NT2/D1 (cell line): Measurements from ENCODE around the gene CUZD1.
"Not testable (repeated sequence)": the region's sequence is repeated elsewhere in the genome, so short reads cannot be mapped to it uniquely, and the experiment has no call there.

Experiments used
- DNase-seq: peaks from one replicate; pipeline ENCODE4 v3.0.0-alpha.2; 2011; ENCODE audit warnings: low read depth, low spot score
- H3K27me3 ChIP-seq: 2 replicates; pipeline ENCODE4 v1.6.0; 2011; ENCODE audit warnings: mild to moderate bottlenecking; ENCODE audit not compliant: insufficient read length, insufficient read depth
- H3K36me3 ChIP-seq: 2 replicates; pipeline ENCODE4 v1.6.1; 2011; ENCODE audit warnings: mild to moderate bottlenecking, low read length, mixed read lengths; ENCODE audit not compliant: insufficient read depth, insufficient read length
- H3K4me1 ChIP-seq: 2 replicates; pipeline ENCODE4 v1.5.1; 2011; ENCODE audit not compliant: insufficient read depth, insufficient read length
- H3K4me3 ChIP-seq: 2 replicates; pipeline ENCODE4 v1.5.1; 2011; ENCODE audit warnings: low read depth; ENCODE audit not compliant: insufficient read length
- H3K9ac ChIP-seq: 2 replicates; pipeline ENCODE4 v1.6.0; 2011; ENCODE audit warnings: low read depth; ENCODE audit not compliant: insufficient read length
- H3K9me3 ChIP-seq: 2 replicates; pipeline ENCODE4 v1.5.1; 2011; ENCODE audit warnings: mild to moderate bottlenecking, low read length; ENCODE audit not compliant: insufficient read depth
- SUZ12 ChIP-seq: IDR thresholded peaks from 2 replicates; pipeline ENCODE4 v1.6.1; 2011; ENCODE audit not compliant: insufficient read length, insufficient read depth; ENCODE audit errors: extremely low read depth
- YY1 ChIP-seq: IDR thresholded peaks from 2 replicates; pipeline ENCODE4 v1.6.1; 2011; ENCODE audit not compliant: insufficient read length, insufficient read depth
- ZNF274 ChIP-seq: IDR thresholded peaks from 2 replicates; pipeline ENCODE4 v1.6.1; 2011; ENCODE audit warnings: mild to moderate bottlenecking, low read depth, low read length

CUZD1 gene

DNA sequence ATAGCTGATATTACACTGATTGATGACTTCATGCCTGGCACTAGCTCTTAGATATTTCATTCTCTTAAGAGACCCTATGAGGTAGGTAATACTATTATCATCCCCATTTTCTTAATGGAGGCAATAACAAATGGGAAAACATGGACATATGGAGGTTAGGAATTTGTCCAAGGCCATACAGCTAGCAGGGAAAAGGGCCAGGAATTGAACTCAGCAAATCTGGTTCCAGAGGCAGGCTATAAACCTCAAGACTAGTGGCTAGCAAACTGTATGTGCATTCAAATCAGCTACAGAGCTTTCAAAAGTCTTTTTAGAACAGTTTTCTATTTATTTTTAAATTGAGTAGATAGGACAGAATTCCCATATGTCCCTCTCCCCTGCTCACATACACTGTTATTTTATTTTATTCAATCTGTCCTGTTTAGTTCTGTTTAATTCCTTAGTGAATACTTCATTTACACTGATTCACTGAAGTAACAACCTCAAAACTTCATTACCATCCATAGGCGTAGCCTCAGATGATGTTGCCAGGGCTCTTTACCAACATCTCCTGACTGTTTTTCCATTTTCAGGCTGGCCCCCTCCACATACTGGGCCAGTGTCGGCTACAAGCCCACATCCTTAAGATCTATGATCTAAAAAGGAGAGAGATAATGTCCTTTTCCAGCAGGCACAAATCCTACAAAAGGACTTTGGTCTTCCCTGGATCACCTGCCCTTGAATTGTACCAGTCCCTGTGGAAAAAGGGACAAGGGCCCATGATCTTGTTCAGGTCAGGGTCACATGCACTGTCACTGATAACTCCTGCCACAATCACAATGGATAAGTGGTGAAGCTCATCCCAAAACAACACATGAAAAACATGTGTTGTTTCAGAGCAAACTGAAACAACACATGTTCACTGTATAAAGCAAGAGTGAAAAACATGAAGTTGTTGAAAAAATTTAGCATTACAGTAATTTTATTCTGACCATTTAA is 17.8 kb upstream of the CUZD1 start:
- peaks cover 15% of the 10 kb centered on the region for H3K9me3 ChIP-seq
- no peaks in the 10 kb centered on the region for H3K36me3 ChIP-seq
- no peak overlapping the region for H3K4me3 ChIP-seq
- H3K27me3 ChIP-seq: no peaks in the 10 kb centered on the region
- TF ChIP-seq SUZ12 (no peak), YY1 (no peak), ZNF274 (no peak)
- DNase-seq: no peak
- H3K4me1 ChIP-seq: no peaks in the 10 kb centered on the region
- no peak overlapping the region for H3K9ac ChIP-seq

DNA sequence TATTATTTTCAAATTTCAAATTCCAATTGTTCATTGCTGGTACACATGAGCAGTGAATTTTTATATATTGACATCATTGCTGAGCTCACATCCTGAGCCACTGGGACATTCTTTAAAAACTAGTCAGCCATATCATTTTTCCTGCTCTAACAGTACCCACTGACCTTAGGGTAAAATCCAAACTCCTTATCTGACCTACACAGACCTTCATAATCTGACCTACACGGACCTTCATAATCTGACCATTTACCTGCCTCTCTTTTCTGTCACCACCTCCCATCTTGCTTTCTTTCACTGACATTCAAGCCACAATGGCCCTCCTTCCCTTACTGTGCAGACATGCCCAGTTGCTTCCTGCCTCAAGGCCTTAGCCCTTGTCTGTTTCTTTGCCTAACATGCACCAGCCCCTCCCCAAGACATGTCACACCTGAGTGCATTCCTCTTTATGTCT is 16.1 kb upstream of the CUZD1 start:
- no peak for DNase-seq
- no peak overlapping the region for H3K9ac ChIP-seq

DNA sequence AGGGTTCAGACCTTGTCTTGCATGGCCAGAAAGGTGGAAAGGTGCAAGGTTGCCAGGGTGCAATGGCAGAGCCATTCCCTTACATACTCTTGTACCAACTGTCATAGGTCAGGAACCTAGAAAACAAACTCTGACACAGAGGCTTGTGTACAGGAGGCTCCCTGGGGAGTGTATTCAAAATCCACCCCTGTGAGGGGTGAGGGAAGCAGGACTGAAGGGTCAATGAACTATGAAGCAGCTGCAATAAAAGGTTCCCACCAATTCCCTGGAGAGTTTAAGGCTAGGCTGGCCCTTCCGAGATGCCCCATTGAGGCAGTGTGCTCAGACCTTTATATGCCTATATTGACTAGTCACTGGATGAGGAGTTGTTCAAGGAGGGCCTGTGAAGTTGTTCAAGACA is 13.9 kb upstream of the CUZD1 start:
- no peaks in the 10 kb centered on the region for H3K27me3 ChIP-seq
- H3K4me3 ChIP-seq: no peak overlapping the region
- no peaks in the 10 kb centered on the region for H3K9me3 ChIP-seq
- TF ChIP-seq SUZ12 (no peak), YY1 (no peak), ZNF274 (no peak)
- no peak overlapping the region for H3K9ac ChIP-seq
- DNase-seq: no peak
- no peaks in the 10 kb centered on the region for H3K36me3 ChIP-seq
- H3K4me1 ChIP-seq: no peaks in the 10 kb centered on the region

More for the DNA sequence above, 16.1 kb upstream of the CUZD1 start:
- TF ChIP-seq YY1 (no peak), SUZ12 (no peak), ZNF274 (no peak)
- Histone ChIP-seq H3K4me3 (no peak overlapping the region), H3K36me3 (no peaks in the 10 kb centered on the region), H3K9me3 (peaks cover 7% of the 10 kb centered on the region; the same call in 1 of the 2 replicates), H3K27me3 (no peaks in the 10 kb centered on the region), H3K4me1 (no peaks in the 10 kb centered on the region)

DNA sequence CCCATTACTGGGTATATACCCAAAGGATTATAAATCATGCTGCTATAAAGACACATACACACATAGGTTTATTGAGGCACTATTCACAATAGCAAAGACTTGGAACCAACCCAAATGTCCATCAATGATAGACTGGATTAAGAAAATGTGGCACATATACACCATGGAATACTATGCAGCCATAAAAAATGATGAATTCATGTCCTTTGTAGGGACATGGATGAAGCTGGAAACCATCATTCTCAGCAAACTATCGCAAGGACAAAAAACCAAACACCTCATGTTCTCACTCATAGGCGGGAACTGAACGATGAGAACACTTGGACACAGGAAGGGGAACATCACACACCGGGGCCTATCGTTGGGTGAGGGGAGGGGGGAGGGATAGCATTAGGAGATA is 12.4 kb upstream of the CUZD1 start:
- not testable (repeated sequence) for H3K9me3 ChIP-seq, H3K27me3 ChIP-seq, H3K4me3 ChIP-seq, DNase-seq, H3K36me3 ChIP-seq, H3K9ac ChIP-seq, H3K4me1 ChIP-seq

DNA sequence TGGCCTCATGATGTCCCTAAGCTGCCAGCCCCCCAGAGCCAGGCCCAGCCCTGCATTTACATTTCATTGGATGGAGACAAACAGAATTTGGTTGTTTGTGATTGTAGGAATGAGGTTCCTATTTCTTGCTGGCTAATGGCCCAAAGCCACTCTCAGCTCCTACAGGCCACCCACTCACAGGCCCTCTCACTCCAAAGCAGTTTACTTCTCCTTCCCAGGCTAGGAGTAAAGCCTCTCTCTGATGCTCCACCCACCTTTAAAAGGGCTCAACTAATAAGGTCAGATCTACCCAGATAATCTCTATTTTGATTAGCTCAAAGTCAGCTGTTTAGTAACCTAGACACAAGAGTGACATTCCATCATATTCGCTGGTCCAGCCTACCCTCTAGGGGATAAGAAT is 11.2 kb upstream of the CUZD1 start:
- H3K9ac ChIP-seq: no peak overlapping the region

DNA sequence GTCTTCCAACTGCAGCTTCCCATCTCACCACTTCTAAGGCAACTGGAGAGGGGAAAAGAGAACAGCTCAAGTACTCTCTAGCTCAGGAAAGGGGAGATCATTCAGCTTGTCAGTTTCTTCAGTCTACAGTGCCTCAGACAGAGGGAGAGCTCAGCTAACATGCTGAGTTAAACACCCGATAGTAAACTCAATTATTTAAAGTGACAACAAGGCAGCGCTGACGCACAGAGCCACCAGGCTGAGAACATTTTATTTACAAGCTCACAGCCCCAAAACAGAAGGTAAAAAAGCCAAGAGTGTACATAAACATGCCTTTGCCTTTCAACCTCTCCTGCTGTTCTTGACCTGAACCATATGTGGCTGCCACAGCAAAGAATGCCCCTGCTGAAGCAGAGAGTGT is 10.1 kb upstream of the CUZD1 start:
- Histone ChIP-seq H3K36me3 (no peaks in the 10 kb centered on the region), H3K9ac (no peak overlapping the region), H3K9me3 (no peaks in the 10 kb centered on the region), H3K27me3 (no peaks in the 10 kb centered on the region), H3K4me1 (no peaks in the 10 kb centered on the region), H3K4me3 (no peak overlapping the region)
- TF ChIP-seq YY1: no peak
- TF ChIP-seq ZNF274: no peak
- no peak for TF ChIP-seq SUZ12
- no peak for DNase-seq

More for the DNA sequence above, 11.2 kb upstream of the CUZD1 start:
- Histone ChIP-seq H3K4me1 (no peaks in the 10 kb centered on the region), H3K27me3 (no peaks in the 10 kb centered on the region), H3K4me3 (no peak overlapping the region), H3K9me3 (no peaks in the 10 kb centered on the region), H3K36me3 (no peaks in the 10 kb centered on the region)
- no peak for DNase-seq
- TF ChIP-seq ZNF274 (no peak), YY1 (no peak)

DNA sequence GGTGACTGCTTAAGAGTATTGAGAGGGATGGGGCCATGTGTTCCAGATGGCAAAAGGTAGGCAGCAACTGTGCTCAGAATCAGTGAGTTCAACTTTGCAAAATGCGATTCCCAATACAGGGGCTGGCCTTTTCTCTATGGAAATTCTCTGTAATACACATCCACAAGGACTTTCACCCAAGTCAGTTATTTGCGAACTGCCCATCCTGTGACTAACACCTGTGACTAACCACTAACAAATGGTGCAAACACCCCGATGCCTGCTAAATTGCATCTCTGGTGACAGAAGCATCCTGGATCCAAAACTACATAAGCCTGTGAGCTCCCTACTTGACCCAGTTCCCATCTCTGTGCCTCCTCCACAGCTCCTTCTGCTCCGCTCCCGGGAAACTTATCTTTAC is 9.0 kb upstream of the CUZD1 start:
- Histone ChIP-seq H3K4me3 (no peak overlapping the region), H3K4me1 (no peaks in the 10 kb centered on the region), H3K9ac (no peak overlapping the region), H3K27me3 (no peaks in the 10 kb centered on the region), H3K9me3 (no peaks in the 10 kb centered on the region), H3K36me3 (no peaks in the 10 kb centered on the region)
- DNase-seq: no peak
- TF ChIP-seq YY1 (no peak), ZNF274 (no peak), SUZ12 (no peak)
